ENCODE measurements around the gene GLB1L.

Gene GLB1L

DNA sequence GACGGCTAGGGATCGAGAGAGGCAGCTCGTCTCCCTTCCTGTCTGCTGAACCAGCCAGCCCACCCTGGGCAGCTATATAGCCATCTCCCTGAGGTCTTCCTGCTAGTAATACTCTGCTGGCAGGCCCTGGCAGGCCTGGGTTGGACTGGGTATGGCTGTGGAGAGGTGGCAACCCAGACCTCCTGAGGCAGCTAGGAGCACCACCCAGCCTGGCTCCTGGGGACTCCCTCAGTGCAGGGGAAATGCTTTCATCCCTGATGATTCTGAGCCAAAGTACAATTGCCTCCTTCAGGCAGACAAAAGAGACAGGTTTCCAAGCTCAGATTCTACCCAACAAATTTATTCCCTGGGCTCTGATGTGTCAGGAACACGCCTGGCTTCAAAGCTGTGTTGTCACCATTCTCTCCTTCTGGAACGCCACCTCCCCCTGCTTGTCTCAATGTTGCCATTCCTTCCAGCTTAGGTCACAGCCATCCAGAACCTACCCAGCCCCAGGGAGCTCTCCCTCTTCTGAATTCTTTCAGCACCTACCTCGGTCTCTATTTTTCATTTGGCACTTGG is 29.2 kb upstream of the GLB1L start:
- in situ Hi-C loops (cut with MboI; ENCODE audit: low pct_unique_long_range_greater_than_20kb, low sequenced_read_pairs, unreplicated experiment): no loop called here
- no peak for DNase-seq (ENCODE audit: low spot score)
- TF ChIP-seq, protein P1, sequence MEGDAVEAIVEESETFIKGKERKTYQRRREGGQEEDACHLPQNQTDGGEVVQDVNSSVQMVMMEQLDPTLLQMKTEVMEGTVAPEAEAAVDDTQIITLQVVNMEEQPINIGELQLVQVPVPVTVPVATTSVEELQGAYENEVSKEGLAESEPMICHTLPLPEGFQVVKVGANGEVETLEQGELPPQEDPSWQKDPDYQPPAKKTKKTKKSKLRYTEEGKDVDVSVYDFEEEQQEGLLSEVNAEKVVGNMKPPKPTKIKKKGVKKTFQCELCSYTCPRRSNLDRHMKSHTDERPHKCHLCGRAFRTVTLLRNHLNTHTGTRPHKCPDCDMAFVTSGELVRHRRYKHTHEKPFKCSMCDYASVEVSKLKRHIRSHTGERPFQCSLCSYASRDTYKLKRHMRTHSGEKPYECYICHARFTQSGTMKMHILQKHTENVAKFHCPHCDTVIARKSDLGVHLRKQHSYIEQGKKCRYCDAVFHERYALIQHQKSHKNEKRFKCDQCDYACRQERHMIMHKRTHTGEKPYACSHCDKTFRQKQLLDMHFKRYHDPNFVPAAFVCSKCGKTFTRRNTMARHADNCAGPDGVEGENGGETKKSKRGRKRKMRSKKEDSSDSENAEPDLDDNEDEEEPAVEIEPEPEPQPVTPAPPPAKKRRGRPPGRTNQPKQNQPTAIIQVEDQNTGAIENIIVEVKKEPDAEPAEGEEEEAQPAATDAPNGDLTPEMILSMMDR (IDR thresholded peaks at IDR 0.05; ENCODE audit: extremely low read depth, insufficient read depth, missing control alignments): no peak

GRCh38 chr2:219273937-219274336 is 28.7 kb upstream of the GLB1L start:
- no peak for DNase-seq (ENCODE audit: low spot score)
- in situ Hi-C loops (cut with MboI; ENCODE audit: low pct_unique_long_range_greater_than_20kb, low sequenced_read_pairs, unreplicated experiment): no loop called here

DNA sequence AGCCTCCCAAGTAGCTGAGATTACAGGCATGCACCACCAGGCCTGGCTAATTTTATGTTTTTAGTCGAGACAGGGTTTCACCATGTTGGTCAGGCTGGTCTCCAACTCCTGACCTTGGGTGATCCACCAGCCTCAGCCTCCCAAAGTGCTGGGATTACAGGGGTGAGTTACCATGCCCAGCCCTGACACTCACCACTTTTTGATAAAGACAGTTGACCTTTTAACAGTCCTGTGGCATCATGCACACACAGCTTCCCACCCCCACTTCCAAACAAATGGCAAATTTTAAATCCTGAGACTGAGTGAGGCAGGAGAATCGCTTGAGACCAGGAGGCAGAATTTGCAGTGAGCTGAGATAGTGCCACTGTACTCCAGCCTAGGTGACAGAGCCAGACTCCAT is 27.8 kb upstream of the GLB1L start:
- TF ChIP-seq, protein P1 (IDR thresholded peaks at IDR 0.05; ENCODE audit: extremely low read depth, insufficient read depth, missing control alignments): no peak
- in situ Hi-C loops (cut with MboI; ENCODE audit: low pct_unique_long_range_greater_than_20kb, low sequenced_read_pairs, unreplicated experiment): no loop called here
- DNase-seq (ENCODE audit: low spot score): no peak

More at GRCh38 chr2:219273937-219274336, 28.7 kb upstream of the GLB1L start:
- TF ChIP-seq, protein P1 (IDR thresholded peaks at IDR 0.05; ENCODE audit: extremely low read depth, insufficient read depth, missing control alignments): no peak

DNA sequence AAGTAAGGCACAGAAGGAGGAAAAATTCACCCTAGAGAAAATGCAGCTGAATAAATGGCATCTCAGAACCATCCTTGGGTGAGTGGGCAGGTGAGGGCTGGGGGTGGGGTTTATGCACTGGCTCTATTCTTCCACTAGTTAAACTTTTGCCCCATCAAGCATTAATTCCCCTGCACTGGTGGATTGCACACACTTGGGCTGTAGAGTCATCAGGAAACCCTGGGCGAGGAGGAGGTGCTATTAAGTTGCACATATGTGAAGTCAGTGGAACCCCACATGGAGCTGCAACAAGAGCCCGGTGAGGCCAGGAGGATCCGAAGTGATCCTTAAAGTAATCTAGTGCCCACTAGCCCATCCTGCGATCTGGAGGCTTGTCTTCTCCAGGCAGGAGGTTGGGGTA is 27.1 kb upstream of the GLB1L start:
- no peak for DNase-seq (ENCODE audit: low spot score)
- TF ChIP-seq, protein P1 (IDR thresholded peaks at IDR 0.05; ENCODE audit: extremely low read depth, insufficient read depth, missing control alignments): no peak
- in situ Hi-C loops (cut with MboI; ENCODE audit: low pct_unique_long_range_greater_than_20kb, low sequenced_read_pairs, unreplicated experiment): no loop called here

DNA sequence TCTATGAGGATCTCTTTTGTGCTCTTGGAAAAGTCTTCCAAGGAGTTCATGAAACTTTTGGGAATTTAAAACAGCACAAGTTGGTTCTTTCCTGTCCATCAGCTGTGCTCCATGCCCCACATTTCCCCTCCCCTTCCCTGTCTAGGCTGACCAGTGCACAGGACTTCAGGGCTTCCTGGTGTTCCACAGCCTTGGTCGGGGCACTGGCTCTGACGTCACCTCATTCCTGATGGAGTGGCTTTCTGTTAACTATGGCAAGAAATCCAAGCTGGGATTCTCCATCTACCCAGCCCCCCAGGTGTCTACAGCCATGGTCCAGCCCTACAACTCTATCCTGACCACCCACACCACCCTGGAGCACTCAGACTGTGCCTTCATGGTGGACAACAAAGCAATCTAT is 25.8 kb upstream of the GLB1L start:
- in situ Hi-C loops (cut with MboI; ENCODE audit: low pct_unique_long_range_greater_than_20kb, low sequenced_read_pairs, unreplicated experiment): no loop called here
- DNase-seq (ENCODE audit: low spot score): no peak
- TF ChIP-seq, protein P1 (IDR thresholded peaks at IDR 0.05; ENCODE audit: extremely low read depth, insufficient read depth, missing control alignments): no peak

- in situ Hi-C loops (cut with MboI; ENCODE audit: low pct_unique_long_range_greater_than_20kb, low sequenced_read_pairs, unreplicated experiment): no loop called here
- no peak for DNase-seq (ENCODE audit: low spot score)
- TF ChIP-seq, protein P1 (IDR thresholded peaks at IDR 0.05; ENCODE audit: extremely low read depth, insufficient read depth, missing control alignments): no peak
Observed at GRCh38 chr2:219270055-219270372, 24.8 kb upstream of the GLB1L start.

Measured in GM13977 (cell line).